Progenitor cell of endocrine pancreas (in vitro differentiated cells): ENCODE data around the gene IGFBP6. TPM values are rescaled to one million over a fixed set of nuclear protein-coding genes. Genes with fewer than 3 reads are reported as not detected.

ENCODE experiments used
- DNase-seq: peaks from one replicate; pipeline ENCODE4 v3.0.0; 2021; ENCODE audit warnings: low spot score; ENCODE audit not compliant: unreplicated experiment
- H3K27ac Mint-ChIP-seq: 2 replicates; pipeline ENCODE4 v1.8.0; 2021; ENCODE audit warnings: mild to moderate bottlenecking, moderate library complexity, mixed read lengths
- H3K27me3 Mint-ChIP-seq: 2 replicates; pipeline ENCODE4 v1.8.0; 2021; ENCODE audit warnings: mixed read lengths
- H3K36me3 Mint-ChIP-seq: 2 replicates; pipeline ENCODE4 v1.8.0; 2022; ENCODE audit warnings: mixed read lengths; ENCODE audit not compliant: insufficient read depth
- H3K4me1 Mint-ChIP-seq: 2 replicates; pipeline ENCODE4 v1.8.0; 2021; ENCODE audit warnings: low read depth, mixed read lengths
- H3K4me3 Mint-ChIP-seq: 2 replicates; pipeline ENCODE4 v1.8.0; 2021; ENCODE audit warnings: low read depth, mild to moderate bottlenecking, moderate library complexity, mixed read lengths
- H3K9me3 Mint-ChIP-seq: 2 replicates; pipeline ENCODE4 v1.8.0; 2021; ENCODE audit warnings: low read depth, mixed read lengths
- total RNA-seq: library from RNA; stranded (reverse); gene quantifications from 2 replicates; pipeline ENCODE4 v1.2.1, GENCODE V29; 2021
- TF ChIP-seq, protein P1 (sequence below): fragments of 200-600 bp; sonication (generic); IDR thresholded peaks from one replicate; pipeline ENCODE4 v1.5.0; 2021; ENCODE audit warnings: antibody characterized with exemption, mild to moderate bottlenecking; ENCODE audit not compliant: unreplicated experiment

IGFBP6 gene
- total RNA-seq, 1 donor from 2014 or later: 25.7 TPM

DNA sequence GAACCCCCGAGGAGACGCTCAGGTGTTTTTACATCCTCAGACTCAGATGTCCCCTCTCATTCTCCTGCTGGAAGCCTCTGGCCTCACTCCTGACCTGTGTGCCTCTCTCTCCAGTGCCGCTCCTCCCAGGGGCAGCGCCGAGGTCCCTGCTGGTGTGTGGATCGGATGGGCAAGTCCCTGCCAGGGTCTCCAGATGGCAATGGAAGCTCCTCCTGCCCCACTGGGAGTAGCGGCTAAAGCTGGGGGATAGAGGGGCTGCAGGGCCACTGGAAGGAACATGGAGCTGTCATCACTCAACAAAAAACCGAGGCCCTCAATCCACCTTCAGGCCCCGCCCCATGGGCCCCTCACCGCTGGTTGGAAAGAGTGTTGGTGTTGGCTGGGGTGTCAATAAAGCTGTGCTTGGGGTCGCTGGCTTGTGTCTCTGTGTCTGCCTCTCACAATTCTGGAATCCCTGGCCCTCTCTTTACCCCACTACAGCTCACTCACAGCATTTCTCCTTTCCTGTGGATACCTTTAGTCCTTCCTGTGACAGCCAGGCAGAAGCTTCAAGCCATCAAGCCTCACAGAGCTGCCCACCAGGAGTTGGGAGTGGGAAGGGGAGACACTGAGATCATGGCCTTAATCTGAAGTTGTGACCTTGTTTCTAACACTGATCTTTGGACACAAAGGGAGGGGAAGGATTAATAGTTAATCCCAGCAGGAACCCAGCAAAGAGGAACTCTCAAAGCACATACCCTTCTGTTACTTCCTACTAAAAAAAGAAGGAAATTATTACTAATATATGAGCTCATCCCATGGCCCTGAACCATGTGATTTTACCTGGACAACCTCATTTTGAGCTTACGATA lies 4.7 kb downstream of the IGFBP6 start:
- Mint-ChIP-seq H3K9me3 (no peaks in the 10 kb centered on the region), H3K27me3 (peaks cover 1% of the 10 kb centered on the region), H3K36me3 (no peaks in the 10 kb centered on the region), H3K4me3 (no peak overlapping the region), H3K4me1 (peaks cover 53% of the 10 kb centered on the region), H3K27ac (peak overlapping the region; percentile 37)
- DNase-seq: no peak
- TF ChIP-seq, protein P1, sequence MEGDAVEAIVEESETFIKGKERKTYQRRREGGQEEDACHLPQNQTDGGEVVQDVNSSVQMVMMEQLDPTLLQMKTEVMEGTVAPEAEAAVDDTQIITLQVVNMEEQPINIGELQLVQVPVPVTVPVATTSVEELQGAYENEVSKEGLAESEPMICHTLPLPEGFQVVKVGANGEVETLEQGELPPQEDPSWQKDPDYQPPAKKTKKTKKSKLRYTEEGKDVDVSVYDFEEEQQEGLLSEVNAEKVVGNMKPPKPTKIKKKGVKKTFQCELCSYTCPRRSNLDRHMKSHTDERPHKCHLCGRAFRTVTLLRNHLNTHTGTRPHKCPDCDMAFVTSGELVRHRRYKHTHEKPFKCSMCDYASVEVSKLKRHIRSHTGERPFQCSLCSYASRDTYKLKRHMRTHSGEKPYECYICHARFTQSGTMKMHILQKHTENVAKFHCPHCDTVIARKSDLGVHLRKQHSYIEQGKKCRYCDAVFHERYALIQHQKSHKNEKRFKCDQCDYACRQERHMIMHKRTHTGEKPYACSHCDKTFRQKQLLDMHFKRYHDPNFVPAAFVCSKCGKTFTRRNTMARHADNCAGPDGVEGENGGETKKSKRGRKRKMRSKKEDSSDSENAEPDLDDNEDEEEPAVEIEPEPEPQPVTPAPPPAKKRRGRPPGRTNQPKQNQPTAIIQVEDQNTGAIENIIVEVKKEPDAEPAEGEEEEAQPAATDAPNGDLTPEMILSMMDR: no peak

DNA sequence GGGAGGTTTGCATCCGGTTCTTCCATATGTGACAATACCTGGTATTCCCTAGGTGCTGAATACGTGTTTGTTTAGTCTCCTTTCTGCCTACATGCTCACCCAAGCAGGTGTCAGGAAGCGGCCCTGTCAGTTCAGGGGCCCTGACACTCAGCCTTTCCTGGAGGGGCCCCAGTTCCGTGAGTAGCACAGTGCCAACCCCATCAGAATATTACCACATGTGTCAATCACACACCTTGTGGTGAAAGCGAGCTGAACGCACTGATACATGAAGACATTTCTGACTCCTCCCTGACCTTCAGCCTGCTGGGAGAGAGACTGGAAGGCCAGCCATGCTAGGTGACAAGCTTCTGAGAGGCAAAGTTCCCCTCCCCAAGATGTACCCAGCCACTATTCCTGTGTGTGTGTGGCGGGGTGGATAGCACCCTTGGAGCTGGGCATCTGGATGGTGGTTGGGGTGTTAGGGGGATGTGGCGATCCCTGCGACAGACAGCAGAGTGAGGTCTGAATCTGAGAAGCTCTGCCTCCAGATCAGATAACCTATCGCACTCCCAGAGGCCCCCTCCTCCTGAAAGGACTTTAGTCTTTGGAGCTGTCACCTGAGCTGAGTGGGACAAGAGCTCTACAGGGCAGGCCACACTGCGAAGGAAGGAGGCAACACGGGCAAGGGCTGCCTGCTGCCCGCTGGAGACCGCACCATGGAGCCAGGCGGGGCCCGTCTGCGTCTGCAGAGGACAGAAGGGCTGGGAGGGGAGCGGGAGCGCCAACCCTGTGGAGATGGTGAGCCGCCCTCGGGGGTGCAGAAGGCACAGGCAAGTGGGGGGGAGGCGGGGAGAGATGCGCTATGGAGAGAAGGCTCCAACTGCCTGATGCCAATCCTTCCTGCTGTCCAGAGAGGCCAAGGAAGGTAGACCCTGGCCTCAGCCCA lies 5.7 kb downstream of the IGFBP6 start, which contains the start of gene SOAT2:
TSS of gene SOAT2 (plus strand) at position 604 of the 925 bp plus-strand sequence. CDS start at position 696, 92 bp downstream.
- no peaks in the 10 kb centered on the region for H3K36me3 Mint-ChIP-seq
- no peak within 1 kb of the TSS for H3K4me3 Mint-ChIP-seq
- peak within 1 kb of the TSS; percentile 79 for H3K27ac Mint-ChIP-seq

DNA sequence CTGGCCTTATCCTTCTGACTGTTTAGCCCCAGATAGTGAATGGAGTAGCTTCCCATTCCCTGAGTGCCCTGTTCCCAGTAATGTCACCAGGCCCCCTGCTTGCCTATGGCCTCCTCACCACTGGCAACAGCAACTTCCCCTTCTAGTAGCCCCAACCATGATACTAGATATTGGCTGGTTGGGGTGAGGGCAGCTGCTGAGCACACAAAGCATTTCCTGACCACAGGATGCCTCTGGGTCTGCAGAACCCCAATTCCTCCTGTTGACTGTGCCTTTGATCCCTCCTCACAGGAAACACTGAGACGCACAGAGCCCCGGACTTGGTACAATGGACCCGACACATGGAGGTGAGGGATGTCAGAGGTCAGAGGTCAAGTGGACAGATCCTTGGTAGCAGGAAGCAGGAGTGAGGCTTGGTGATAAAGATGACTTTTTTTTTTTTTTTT lies 6.4 kb downstream of the IGFBP6 start:
- TF ChIP-seq, protein P1: no peak
- Mint-ChIP-seq H3K4me3 (no peak overlapping the region), H3K4me1 (peaks cover 44% of the 10 kb centered on the region), H3K9me3 (no peaks in the 10 kb centered on the region), H3K27me3 (no peaks in the 10 kb centered on the region), H3K27ac (no peak overlapping the region), H3K36me3 (no peaks in the 10 kb centered on the region)
- no peak for DNase-seq

More for the DNA sequence above, 5.7 kb downstream of the IGFBP6 start, which contains the start of gene SOAT2:
- no peaks in the 10 kb centered on the region for H3K27me3 Mint-ChIP-seq
- TF ChIP-seq, protein P1: no peak
- H3K4me1 Mint-ChIP-seq: peaks cover 52% of the 10 kb centered on the region
- no peak for DNase-seq
- H3K9me3 Mint-ChIP-seq: no peaks in the 10 kb centered on the region

GRCh38 chr12:53105256-53105655 lies 7.8 kb downstream of the IGFBP6 start:
- Mint-ChIP-seq H3K27me3 (no peaks in the 10 kb centered on the region), H3K4me1 (peaks cover 38% of the 10 kb centered on the region), H3K4me3 (no peak overlapping the region), H3K36me3 (peaks cover 2% of the 10 kb centered on the region), H3K27ac (peak overlapping the region; percentile 29), H3K9me3 (peaks cover 3% of the 10 kb centered on the region)
- DNase-seq: no peak
- TF ChIP-seq, protein P1: no peak
